ENCODE measurements around the gene PSMD5. TPM values are rescaled to one million over a fixed set of nuclear protein-coding genes. Genes with fewer than 3 reads are reported as not detected.

The PSMD5 gene
- total and polyA plus RNA-seq, 9 of the 15 experiments (the other 6 are each of a cell fraction or from before 2014, with no cell fraction given) = 46.4 to 148 (median 76.3) TPM

GRCh38 chr9:120792898-120793765, 49.6 kb downstream of the PSMD5 start, which contains the start of gene FBXW2 (continued):
- TF ChIP-seq ZNF75A (CRISPR knock-in tag; IDR thresholded peaks at IDR 0.05) (peak; percentile 61; the same call in 1 of the 2 replicates), HNRNPL (IDR thresholded peaks at IDR 0.05; ENCODE audit: low read depth, low read length) (no peak), IRF1 (CRISPR knock-in tag; IDR thresholded peaks at IDR 0.05; ENCODE audit: borderline replicate concordance) (no peak), RAD51 (IDR thresholded peaks at IDR 0.05; ENCODE audit: borderline replicate concordance, low read depth) (no peak), ZNF232 (CRISPR knock-in tag; IDR thresholded peaks at IDR 0.05) (peak; percentile 67), ZNF146 (CRISPR knock-in tag; IDR thresholded peaks at IDR 0.05; ENCODE audit: unreplicated experiment) (no peak), TCF7 (IDR thresholded peaks at IDR 0.05; ENCODE audit: borderline replicate concordance) (no peak), ZNF76 (CRISPR knock-in tag; IDR thresholded peaks at IDR 0.05; ENCODE audit: borderline replicate concordance) (0 out of 2 replicates have a peak, but pooled peaks have one; percentile 57), STAT5A (IDR thresholded peaks at IDR 0.05; ENCODE audit: borderline replicate concordance, low read length) (no peak), RERE (CRISPR knock-in tag; IDR thresholded peaks at IDR 0.05; ENCODE audit: borderline replicate concordance) (no peak), XRCC5 (IDR thresholded peaks at IDR 0.05; ENCODE audit: low read depth, low read length) (peak; percentile 68; the same call in 1 of the 2 replicates), ZNF165 (CRISPR knock-in tag; IDR thresholded peaks at IDR 0.05; ENCODE audit: borderline replicate concordance) (0 out of 2 replicates have a peak, but pooled peaks have one; percentile 36), PBX2 (CRISPR knock-in tag; IDR thresholded peaks at IDR 0.05; ENCODE audit: low read depth) (no peak), PBX2 (tag; conservative IDR thresholded peaks at IDR 0.05; ENCODE audit: low read depth) (no peak), E2F6 (IDR thresholded peaks at IDR 0.05; ENCODE audit: borderline replicate concordance in 1 of 2, extremely low read depth in 1 of 2, insufficient read depth in 1 of 2, insufficient read length in 1 of 2, low read depth in 1 of 2, low read length in 1 of 2, poor library complexity in 1 of 2, severe bottlenecking in 1 of 2) (peak; percentile 75 to 94)
